SK-N-SH (cell line): ENCODE results near the gene PRKN. TPM values are rescaled to one million over a fixed set of nuclear protein-coding genes. Genes with fewer than 3 reads are reported as not detected.

Experiments used
- CTCF ChIA-PET: fragments of 300-600, 350-600 bp; formaldehyde crosslinking; extraction: SDS; loops from one replicate; lab custom pipeline; 2021; lab: Yijun Ruan, JAX
- POLR2A ChIA-PET: fragments of 350-600 bp; sonication (Branson Sonifier 250); formaldehyde crosslinking; extraction: SDS; loops from one replicate; lab custom pipeline; 2020; ENCODE audit warnings: antibody characterized with exemption, inconsistent platforms; lab: Yijun Ruan, JAX
- DNase-seq: peaks from one replicate; pipeline ENCODE4 v3.0.0; 2012
- H2AFZ ChIP-seq: fragments of 200-600 bp; sonication (generic); 2 replicates; pipeline ENCODE4 v1.8.1; 2016; ENCODE audit warnings: antibody characterized with exemption, mild to moderate bottlenecking, low read depth
- H3F3A ChIP-seq: fragments of 200-600 bp; sonication (generic); replicated peaks from 2 replicates; pipeline ENCODE3; 2016; ENCODE audit warnings: antibody characterized with exemption, mild to moderate bottlenecking; ENCODE audit not compliant: insufficient read depth
- H3K27ac ChIP-seq, 2 experiments: fragments of 200-500 bp in 1 of 2; fragments of 200-600 bp in 1 of 2; sonication (Bioruptor generic) in 1 of 2; sonication (generic), shearing (Covaris generic) in 1 of 2; 2 replicates each; pipeline versions ENCODE4 v1.5.1 to v1.6.1; 2014 to 2016; ENCODE audit warnings: low read depth in 2 of 2, inconsistent platforms in 1 of 2, low read length in 1 of 2, mild to moderate bottlenecking in 1 of 2, mixed read lengths in 1 of 2
- H3K27me3 ChIP-seq: fragments of 200-600 bp; sonication (generic), shearing (Covaris generic); 2 replicates; pipeline ENCODE4 v1.6.1; 2016; ENCODE audit warnings: mixed run types; ENCODE audit not compliant: insufficient read depth
- H3K36me3 ChIP-seq, 2 experiments: fragments of 200-500 bp in 1 of 2; fragments of 200-600 bp in 1 of 2; sonication (Bioruptor generic) in 1 of 2; sonication (generic) in 1 of 2; replicated peaks in 1 of 2; 2 replicates each; pipeline versions ENCODE3 to v1.5.1; 2014 to 2016; ENCODE audit warnings: low read length in 1 of 2, mild to moderate bottlenecking in 1 of 2; ENCODE audit not compliant: insufficient read depth in 2 of 2, control insufficient read depth in 1 of 2
- H3K4me1 ChIP-seq, 2 experiments: fragments of 200-500 bp in 1 of 2; fragments of 200-600 bp in 1 of 2; sonication (Bioruptor generic) in 1 of 2; sonication (generic), shearing (Covaris generic) in 1 of 2; 2 replicates each; pipeline versions ENCODE4 v1.5.1 to v1.6.1; 2014 to 2016; ENCODE audit warnings: low read depth in 1 of 2, low read length in 1 of 2, mixed run types in 1 of 2; ENCODE audit not compliant: insufficient read depth in 2 of 2, control insufficient read depth in 1 of 2
- H3K4me2 ChIP-seq: fragments of 200-600 bp; sonication (generic), shearing (Covaris generic); 2 replicates; pipeline ENCODE4 v1.6.1; 2017; ENCODE audit warnings: mixed run types
- H3K4me3 ChIP-seq, 2 experiments: fragments of 200-500 bp in 1 of 2; fragments of 200-600 bp in 1 of 2; sonication (Bioruptor generic) in 1 of 2; sonication (generic), shearing (Covaris generic) in 1 of 2; 2 replicates each; pipeline versions ENCODE4 v1.5.1 to v1.8.1; 2014 to 2016; ENCODE audit warnings: low read depth in 2 of 2, inconsistent platforms in 1 of 2, low read length in 1 of 2, mild to moderate bottlenecking in 1 of 2, mixed read lengths in 1 of 2, moderate library complexity in 1 of 2
- H3K79me2 ChIP-seq: fragments of 200-600 bp; sonication (generic); 2 replicates; pipeline ENCODE4 v1.8.1; 2017; ENCODE audit warnings: mild to moderate bottlenecking; ENCODE audit not compliant: insufficient read depth
- H3K9ac ChIP-seq: fragments of 200-600 bp; sonication (generic); 2 replicates; pipeline ENCODE4 v1.6.1; 2017; ENCODE audit warnings: mixed run types
- H3K9me2 ChIP-seq: fragments of 200-600 bp; sonication (generic); 2 replicates; pipeline ENCODE4 v1.6.1; 2017; ENCODE audit warnings: mixed run types
- H3K9me3 ChIP-seq: fragments of 200-600 bp; sonication (generic); 2 replicates; pipeline ENCODE4 v1.6.1; 2017; ENCODE audit warnings: mixed run types, mild to moderate bottlenecking, moderate library complexity
- H4K20me1 ChIP-seq: fragments of 200-600 bp; sonication (generic); 2 replicates; pipeline ENCODE4 v1.6.1; 2017; ENCODE audit warnings: mild to moderate bottlenecking, mixed run types; ENCODE audit not compliant: insufficient read depth
- CHD2 ChIP-seq: fragments of 150-350 bp; IDR thresholded peaks from 2 replicates; pipeline ENCODE4 v1.6.1; 2018; ENCODE audit warnings: low read length; ENCODE audit not compliant: partially characterized antibody
- ELF1 ChIP-seq: IDR thresholded peaks from 2 replicates; pipeline ENCODE4 v1.4.0; 2012
- EP300 ChIP-seq, 2 experiments: IDR thresholded peaks; 2 replicates each; pipeline versions ENCODE4 v1.4.0 to v1.6.1; 2012; ENCODE audit warnings: borderline replicate concordance in 1 of 2, low read depth in 1 of 2, low read length in 1 of 2
- FOSL2 ChIP-seq: IDR thresholded peaks from 2 replicates; pipeline ENCODE4 v1.4.0; 2012; ENCODE audit warnings: low read depth, mild to moderate bottlenecking, moderate library complexity, borderline replicate concordance
- GATA2 ChIP-seq: sonication (generic); formaldehyde crosslinking; IDR thresholded peaks from 2 replicates; pipeline ENCODE4 v1.5.0; 2020; ENCODE audit warnings: mild to moderate bottlenecking, missing genetic modification reagents
- JUND ChIP-seq: IDR thresholded peaks from 2 replicates; pipeline ENCODE4 v1.4.0; 2012
- MAX ChIP-seq: IDR thresholded peaks from 2 replicates; pipeline ENCODE4 v1.4.0; 2012; ENCODE audit warnings: low read depth
- NFIC ChIP-seq: IDR thresholded peaks from 2 replicates; pipeline ENCODE4 v1.4.0; 2012; ENCODE audit warnings: borderline replicate concordance
- RCOR1 ChIP-seq: fragments of 150-350 bp; IDR thresholded peaks from 2 replicates; pipeline ENCODE4 v1.6.1; 2017; ENCODE audit warnings: antibody characterized with exemption, low read length
- RFX5 ChIP-seq: IDR thresholded peaks from 2 replicates; pipeline ENCODE4 v1.6.1; 2012; ENCODE audit warnings: mild to moderate bottlenecking, improper control_type of control experiment, low read length
- RXRA ChIP-seq: IDR thresholded peaks from 2 replicates; pipeline ENCODE4 v1.4.0; 2012; ENCODE audit warnings: low read depth, mild to moderate bottlenecking, borderline replicate concordance
- SIN3A ChIP-seq: IDR thresholded peaks from 2 replicates; pipeline ENCODE4 v1.6.1; 2012; ENCODE audit warnings: low read depth, mild to moderate bottlenecking, low read length, moderate library complexity, borderline replicate concordance
- TAF1 ChIP-seq: IDR thresholded peaks from 2 replicates; pipeline ENCODE4 v1.6.1; 2012; ENCODE audit warnings: low read depth, mild to moderate bottlenecking, low read length, moderate library complexity, borderline replicate concordance
- TCF12 ChIP-seq: IDR thresholded peaks from 2 replicates; pipeline ENCODE4 v1.4.0; 2012
- TEAD4 ChIP-seq: IDR thresholded peaks from 2 replicates; pipeline ENCODE4 v1.4.0; 2012; ENCODE audit warnings: mild to moderate bottlenecking, borderline replicate concordance; ENCODE audit not compliant: insufficient read depth
- USF1 ChIP-seq: IDR thresholded peaks from 2 replicates; pipeline ENCODE4 v1.4.0; 2012; ENCODE audit warnings: low read depth, borderline replicate concordance
- ZBTB33 ChIP-seq: IDR thresholded peaks from 2 replicates; pipeline ENCODE4 v1.4.0; 2012; ENCODE audit warnings: low read depth, borderline replicate concordance
- WGBS: methylation state at CpG from one replicate; pipeline ENCODE4 v1.1.6; 2017; ENCODE audit warnings: low lambda C conversion rate; 5-methylcytosine and 5-hydroxymethylcytosine counted together
- polyA plus RNA-seq, 3 experiments: library from polyadenylated mRNA; depleted of rRNA; stranded (reverse); fragments of >200 nt; gene quantifications; 2 replicates each; pipeline ENCODE4 v1.2.3, GENCODE V29; 2012
- TF ChIP-seq, protein P1 (sequence below): fragments of 150-350 bp; IDR thresholded peaks from 2 replicates; pipeline ENCODE4 v1.6.1; 2017; ENCODE audit warnings: antibody characterized with exemption, low read length, low read depth, borderline replicate concordance
- TF ChIP-seq, protein P2 (sequence below): IDR thresholded peaks from 2 replicates; pipeline ENCODE4 v1.6.1; 2012; ENCODE audit warnings: mild to moderate bottlenecking, low read depth, low read length, moderate library complexity

The PRKN gene
- polyA plus RNA-seq, 1 of the 3 experiments (the other 2 are of a cell fraction), result 0.76 TPM

- no peaks in the 10 kb centered on the region for H3F3A ChIP-seq
- no peak overlapping the region for H2AFZ ChIP-seq
- ChIA-PET POLR2A (no interaction called here), CTCF (interaction anchor here (1.5 kb wide), 1 partner anchor 23 kb away, joined by 4 read pairs; no protein-coding TSS in a partner anchor)
- TF ChIP-seq FOSL2 (no peak), MAX (no peak), NFIC (no peak), TCF12 (no peak), ELF1 (no peak), EP300 (IDR thresholded peaks at IDR 0.05; ENCODE audit: borderline replicate concordance in 1 of 2, low read depth in 1 of 2, low read length in 1 of 2) (no peak)
- no peaks in the 10 kb centered on the region for H3K9me2 ChIP-seq
- H3K79me2 ChIP-seq, result no peaks in the 10 kb centered on the region
- no peaks in the 10 kb centered on the region for H3K36me3 ChIP-seq
- H3K4me2 ChIP-seq, result no peak overlapping the region
- H3K9ac ChIP-seq, result no peak overlapping the region
- WGBS, result 78% methylated on average over 12 of the region's 12 CpGs
- H3K27me3 ChIP-seq, result no peaks in the 10 kb centered on the region
- H4K20me1 ChIP-seq, result no peaks in the 10 kb centered on the region
- no peaks in the 10 kb centered on the region for H3K4me1 ChIP-seq
- no peak for DNase-seq
- H3K4me3 ChIP-seq, result no peak overlapping the region
- no peaks in the 10 kb centered on the region for H3K9me3 ChIP-seq
- no peak overlapping the region for H3K27ac ChIP-seq
Measured at GRCh38 chr6:161347988-161348627, 1379.5 kb downstream of the PRKN start.

GRCh38 chr6:161347125-161347524 is 1380.4 kb downstream of the PRKN start:
- no peak overlapping the region for H2AFZ ChIP-seq
- H3K27me3 ChIP-seq, result no peaks in the 10 kb centered on the region
- H4K20me1 ChIP-seq, result no peaks in the 10 kb centered on the region
- H3F3A ChIP-seq, result no peaks in the 10 kb centered on the region
- no peak for DNase-seq
- no peak overlapping the region for H3K9ac ChIP-seq
- no peak overlapping the region for H3K27ac ChIP-seq
- H3K79me2 ChIP-seq, result no peaks in the 10 kb centered on the region
- no peaks in the 10 kb centered on the region for H3K4me1 ChIP-seq
- CTCF ChIA-PET, result interaction anchor here (0.6 to 1.5 kb wide), 2 partner anchors 24 to 424 kb away, joined by 3 to 4 read pairs; no protein-coding TSS in a partner anchor
- 75% methylated on average over 2 of the region's 2 CpGs for WGBS
- no peak overlapping the region for H3K4me3 ChIP-seq
- H3K36me3 ChIP-seq, result no peaks in the 10 kb centered on the region
- POLR2A ChIA-PET, result no interaction called here
- no peaks in the 10 kb centered on the region for H3K9me3 ChIP-seq
- no peaks in the 10 kb centered on the region for H3K9me2 ChIP-seq
- H3K4me2 ChIP-seq, result no peak overlapping the region
- TF ChIP-seq GATA2 (CRISPR knock-in tag), result no peak
- TF ChIP-seq ELF1, result no peak
- no peak for TF ChIP-seq SIN3A
- TF ChIP-seq EP300 (IDR thresholded peaks at IDR 0.05; ENCODE audit: borderline replicate concordance in 1 of 2, low read depth in 1 of 2, low read length in 1 of 2), result no peak
- TF ChIP-seq USF1, result no peak
- no peak for TF ChIP-seq RCOR1
- no peak for TF ChIP-seq JUND
- TF ChIP-seq, protein P1, sequence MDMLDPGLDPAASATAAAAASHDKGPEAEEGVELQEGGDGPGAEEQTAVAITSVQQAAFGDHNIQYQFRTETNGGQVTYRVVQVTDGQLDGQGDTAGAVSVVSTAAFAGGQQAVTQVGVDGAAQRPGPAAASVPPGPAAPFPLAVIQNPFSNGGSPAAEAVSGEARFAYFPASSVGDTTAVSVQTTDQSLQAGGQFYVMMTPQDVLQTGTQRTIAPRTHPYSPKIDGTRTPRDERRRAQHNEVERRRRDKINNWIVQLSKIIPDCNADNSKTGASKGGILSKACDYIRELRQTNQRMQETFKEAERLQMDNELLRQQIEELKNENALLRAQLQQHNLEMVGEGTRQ, result no peak
- TF ChIP-seq, protein P2, sequence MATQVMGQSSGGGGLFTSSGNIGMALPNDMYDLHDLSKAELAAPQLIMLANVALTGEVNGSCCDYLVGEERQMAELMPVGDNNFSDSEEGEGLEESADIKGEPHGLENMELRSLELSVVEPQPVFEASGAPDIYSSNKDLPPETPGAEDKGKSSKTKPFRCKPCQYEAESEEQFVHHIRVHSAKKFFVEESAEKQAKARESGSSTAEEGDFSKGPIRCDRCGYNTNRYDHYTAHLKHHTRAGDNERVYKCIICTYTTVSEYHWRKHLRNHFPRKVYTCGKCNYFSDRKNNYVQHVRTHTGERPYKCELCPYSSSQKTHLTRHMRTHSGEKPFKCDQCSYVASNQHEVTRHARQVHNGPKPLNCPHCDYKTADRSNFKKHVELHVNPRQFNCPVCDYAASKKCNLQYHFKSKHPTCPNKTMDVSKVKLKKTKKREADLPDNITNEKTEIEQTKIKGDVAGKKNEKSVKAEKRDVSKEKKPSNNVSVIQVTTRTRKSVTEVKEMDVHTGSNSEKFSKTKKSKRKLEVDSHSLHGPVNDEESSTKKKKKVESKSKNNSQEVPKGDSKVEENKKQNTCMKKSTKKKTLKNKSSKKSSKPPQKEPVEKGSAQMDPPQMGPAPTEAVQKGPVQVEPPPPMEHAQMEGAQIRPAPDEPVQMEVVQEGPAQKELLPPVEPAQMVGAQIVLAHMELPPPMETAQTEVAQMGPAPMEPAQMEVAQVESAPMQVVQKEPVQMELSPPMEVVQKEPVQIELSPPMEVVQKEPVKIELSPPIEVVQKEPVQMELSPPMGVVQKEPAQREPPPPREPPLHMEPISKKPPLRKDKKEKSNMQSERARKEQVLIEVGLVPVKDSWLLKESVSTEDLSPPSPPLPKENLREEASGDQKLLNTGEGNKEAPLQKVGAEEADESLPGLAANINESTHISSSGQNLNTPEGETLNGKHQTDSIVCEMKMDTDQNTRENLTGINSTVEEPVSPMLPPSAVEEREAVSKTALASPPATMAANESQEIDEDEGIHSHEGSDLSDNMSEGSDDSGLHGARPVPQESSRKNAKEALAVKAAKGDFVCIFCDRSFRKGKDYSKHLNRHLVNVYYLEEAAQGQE, result no peak
- TF ChIP-seq ZBTB33, result no peak
- TF ChIP-seq RXRA, result no peak
- TF ChIP-seq CHD2, result no peak
- no peak for TF ChIP-seq RFX5
- no peak for TF ChIP-seq TEAD4
- TF ChIP-seq TAF1, result no peak
